Bone marrow (tissue), 2 donors: ENCODE data around the gene RXYLT1.

Experiments used
- DNase-seq, 2 donors: peaks; one replicate each; lab custom pipeline; 2025; lab: John Stamatoyannopoulos, UW

The RXYLT1 gene

GRCh38 chr12:63843721-63844390 lies 64.1 kb downstream of the RXYLT1 start:
- DNase-seq, result peak; percentile 54 to 63

DNA sequence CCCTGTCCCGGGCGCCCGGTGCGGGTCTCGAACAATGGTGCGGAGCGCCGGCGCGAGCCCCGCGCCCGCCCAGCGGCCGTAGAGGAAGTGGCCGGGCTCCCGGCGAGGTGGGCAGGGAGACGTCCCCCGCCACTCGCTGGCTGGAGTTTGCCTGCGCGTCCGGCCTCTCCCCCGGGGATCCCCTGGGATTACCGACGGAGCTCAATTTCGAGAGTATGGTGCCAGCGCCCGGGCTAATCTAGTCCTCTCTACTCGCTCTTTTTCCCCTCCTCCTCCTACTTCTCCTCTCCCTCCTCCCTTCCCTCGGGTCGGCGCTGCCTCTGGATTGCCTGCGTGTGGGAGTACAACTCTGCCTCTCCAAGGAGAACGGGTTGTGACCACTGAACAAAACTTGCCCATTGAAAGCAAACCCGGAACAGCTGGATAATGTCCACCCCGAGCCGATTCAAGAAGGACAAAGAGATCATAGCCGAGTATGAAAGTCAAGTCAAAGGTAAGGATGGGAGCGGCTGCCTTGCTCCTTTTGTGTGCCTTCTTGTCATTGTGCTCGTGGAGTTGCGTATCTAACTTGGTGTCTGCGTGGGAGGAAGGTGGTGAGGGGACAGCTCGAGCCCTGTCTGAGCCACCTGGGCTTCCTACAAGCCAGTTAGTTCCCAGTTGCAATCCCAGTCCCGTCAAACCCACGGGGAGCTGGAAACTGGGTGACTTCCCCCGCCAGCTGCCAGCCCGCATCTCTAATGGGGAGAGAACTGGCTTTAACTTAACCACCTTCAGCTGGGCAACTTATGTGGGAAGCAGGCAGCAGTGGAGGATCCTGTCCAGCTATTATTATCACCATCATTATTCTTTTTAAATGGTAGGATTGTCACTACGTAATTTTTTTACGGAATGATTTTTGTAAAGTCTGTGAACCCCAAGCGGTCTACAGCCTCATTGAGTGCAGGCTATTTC lies 65.0 kb downstream of the RXYLT1 start, which contains the start of gene SRGAP1:
TSS of gene SRGAP1 (plus strand) at position 310 of the 951 bp plus-strand sequence. CDS start at position 427, 117 bp downstream.
- peak in 1 of 2 donors; percentile 60 for DNase-seq

GRCh38 chr12:63845726-63846125 lies 66.0 kb downstream of the RXYLT1 start:
- no peak for DNase-seq

DNA sequence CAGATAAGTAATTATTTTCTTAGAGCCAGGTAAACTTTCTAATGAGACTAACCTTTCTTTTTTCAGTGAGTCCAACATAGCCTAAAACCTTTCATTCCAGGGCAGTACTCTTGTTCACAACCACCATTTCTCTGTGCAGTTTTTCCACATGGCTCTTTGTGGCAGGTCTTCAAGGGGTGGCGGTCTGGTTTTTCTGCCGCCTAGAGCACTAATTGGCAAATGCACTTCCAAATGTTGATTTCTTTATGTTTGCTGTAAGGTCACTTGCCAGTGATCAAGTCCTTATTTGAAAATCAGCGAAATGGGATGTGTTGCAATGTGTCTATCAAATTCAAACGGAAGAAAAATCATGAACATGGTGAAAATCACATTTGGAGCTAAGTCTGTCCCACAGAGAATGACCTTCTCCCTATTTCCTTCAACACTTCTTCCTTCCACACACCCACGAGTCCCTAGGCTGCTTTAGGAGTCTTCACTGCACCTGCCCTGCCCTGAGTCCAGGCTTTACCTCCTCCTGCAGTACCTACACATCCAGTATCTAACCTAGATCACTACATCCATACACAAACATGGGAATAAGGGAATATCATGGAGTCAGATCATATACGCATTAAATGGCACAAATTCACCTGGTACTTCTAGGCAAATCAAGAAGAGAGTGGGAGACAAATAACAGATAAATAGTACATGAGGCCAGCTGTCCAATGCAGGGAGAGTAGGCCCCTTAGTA lies 66.7 kb downstream of the RXYLT1 start:
- no peak for DNase-seq

DNA sequence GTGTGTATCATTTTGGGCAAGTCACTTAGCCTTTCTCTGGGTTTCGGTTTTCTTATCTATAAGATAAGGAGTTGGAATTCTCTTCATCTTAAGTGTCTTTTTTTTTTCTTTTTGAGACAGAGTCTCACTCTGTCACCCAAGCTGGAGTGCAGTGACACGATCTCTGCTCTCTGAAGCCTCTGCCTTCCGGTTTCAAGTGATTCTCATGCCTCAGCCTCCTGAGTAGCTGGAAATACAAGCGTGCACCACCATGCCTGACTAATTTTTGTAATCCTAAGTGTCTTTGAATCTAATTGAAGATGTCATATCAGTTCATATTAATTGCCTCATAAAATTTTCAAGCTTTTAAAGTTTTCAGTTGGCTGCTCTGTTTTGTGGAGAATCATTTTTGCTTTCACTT lies 68.7 kb downstream of the RXYLT1 start:
- DNase-seq, result no peak

DNA sequence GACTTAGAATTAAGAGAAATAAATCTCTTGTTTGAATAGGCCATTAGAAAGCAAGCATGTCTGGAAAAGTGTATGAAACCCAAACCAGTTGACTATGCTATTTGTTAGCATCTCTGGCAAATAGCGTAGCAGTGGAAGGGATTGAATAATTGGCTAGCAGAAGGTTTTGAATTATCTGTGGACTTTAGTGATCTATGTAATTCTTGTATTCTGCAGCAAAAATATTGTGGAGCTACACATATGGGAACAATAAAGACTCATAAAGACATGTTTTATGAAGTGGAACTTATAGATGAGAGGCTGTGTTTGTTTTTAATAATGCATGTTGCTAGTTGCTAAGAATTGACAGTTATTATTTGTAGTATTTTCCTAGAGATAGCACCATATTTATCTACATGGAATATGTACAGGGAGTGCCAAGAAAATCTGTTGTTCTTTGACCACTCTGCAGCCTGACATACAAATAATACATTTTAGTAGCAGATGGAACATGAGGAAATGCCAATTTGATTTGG lies 69.5 kb downstream of the RXYLT1 start:
- no peak for DNase-seq

DNA sequence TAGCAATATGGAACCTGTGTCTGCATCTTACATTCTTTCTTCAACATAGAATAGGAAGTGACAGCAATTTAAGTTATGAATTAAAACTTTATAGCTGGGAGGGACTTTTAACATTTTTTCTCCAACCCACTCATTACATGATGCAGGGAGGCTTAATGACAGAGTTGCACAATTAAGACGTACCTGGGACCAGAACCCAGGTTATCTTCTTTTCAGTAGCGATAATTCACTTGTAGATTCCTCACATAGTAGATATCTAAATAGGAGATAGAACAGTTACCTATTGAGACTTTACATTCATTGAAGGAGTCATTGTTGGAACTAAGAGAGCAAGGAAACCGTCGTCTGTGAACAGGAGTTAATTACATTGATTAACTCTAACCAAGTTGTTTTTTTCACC lies 69.9 kb downstream of the RXYLT1 start:
- DNase-seq, result no peak

DNA sequence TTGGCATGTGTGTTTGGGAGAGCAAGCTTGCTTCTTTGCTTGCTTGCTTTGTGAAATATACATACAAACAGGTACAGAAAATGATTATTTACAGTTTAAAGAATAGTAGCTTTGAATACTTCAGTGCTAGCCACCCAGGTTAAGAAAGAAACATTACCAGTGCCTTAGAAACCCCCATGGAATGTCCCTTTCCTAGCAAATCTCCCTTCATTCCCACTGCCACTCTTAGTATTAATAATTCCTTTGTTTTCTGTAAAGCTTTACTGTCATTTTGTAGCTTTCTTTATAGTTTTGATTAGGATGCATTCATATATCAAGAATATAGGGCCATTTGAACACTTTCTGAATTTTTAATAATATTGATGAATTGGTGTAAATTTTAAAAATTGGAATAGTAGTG lies 74.3 kb downstream of the RXYLT1 start:
- DNase-seq, result no peak

DNA sequence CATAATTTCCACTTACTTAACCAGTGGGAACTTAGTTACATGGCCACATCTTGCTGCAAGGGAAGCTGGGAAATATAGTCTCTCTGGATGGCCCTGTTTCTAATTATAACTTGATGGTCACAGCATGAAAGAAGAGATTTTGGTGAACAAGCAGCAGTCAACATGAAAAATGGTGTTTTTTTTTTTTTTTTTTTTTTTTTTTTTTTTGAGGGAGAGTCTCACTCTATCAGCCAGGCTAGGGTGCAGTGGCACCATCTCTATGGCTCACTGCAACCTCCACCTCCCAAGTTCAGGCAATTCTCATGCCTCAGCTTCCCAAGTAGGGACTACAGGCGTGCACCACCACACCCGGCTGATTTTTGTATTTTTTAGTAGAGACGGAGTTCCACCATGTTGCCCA lies 75.6 kb downstream of the RXYLT1 start:
- DNase-seq, result no peak

- DNase-seq, result no peak
Observed at GRCh38 chr12:63857771-63858670, 78.3 kb downstream of the RXYLT1 start.
